ENCODE data around the gene CNIH2. TPM values are rescaled to one million over a fixed set of nuclear protein-coding genes. Genes with fewer than 3 reads are reported as not detected.

Gene CNIH2
- total and polyA plus RNA-seq, 9 of the 15 experiments (the other 6 are each of a cell fraction or from before 2014, with no cell fraction given) = 0.26 to 0.89 (median 0.40) TPM; not detected in 4

DNA sequence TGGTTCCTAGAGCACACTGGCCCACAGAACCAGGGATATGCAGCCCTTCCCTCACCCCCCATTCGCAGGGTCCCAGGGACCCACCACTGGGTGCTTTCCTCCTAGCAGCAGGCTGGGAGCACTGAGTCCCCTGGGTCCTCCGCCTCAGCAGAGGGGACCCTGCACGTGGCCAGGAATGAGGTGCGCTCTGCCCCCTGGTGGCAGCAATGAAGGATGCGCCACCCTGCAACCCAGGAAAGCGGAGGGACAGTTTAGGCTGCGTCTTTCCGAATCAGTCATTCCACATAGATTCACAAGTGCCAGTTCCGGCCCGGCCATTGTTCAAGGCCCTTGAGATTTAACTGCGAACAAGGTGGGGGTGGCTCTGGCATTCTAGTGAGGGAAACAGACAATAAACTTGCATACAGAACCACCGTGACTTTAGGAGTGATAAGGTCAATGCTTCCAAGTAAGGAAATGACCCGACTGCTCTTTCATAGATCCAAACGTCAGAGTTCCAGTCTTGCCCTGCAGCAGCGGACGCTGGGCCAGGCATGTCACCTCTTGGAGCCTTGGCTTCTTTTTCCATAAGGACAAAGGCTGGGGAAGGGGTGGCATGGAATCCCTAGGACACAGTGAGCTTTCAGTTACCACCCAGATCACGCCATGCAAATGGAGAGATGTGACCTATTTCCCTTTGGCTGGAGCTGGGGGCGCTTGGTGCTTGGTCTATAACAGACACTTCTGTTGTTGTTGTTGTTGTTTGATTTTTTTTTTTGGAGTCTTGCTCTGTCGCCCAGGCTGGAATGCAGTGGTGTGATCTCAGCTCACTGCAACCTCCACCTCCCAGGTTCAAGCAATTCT, 50.5 kb downstream of the CNIH2 start (continued):
- TF ChIP-seq, protein P1, sequence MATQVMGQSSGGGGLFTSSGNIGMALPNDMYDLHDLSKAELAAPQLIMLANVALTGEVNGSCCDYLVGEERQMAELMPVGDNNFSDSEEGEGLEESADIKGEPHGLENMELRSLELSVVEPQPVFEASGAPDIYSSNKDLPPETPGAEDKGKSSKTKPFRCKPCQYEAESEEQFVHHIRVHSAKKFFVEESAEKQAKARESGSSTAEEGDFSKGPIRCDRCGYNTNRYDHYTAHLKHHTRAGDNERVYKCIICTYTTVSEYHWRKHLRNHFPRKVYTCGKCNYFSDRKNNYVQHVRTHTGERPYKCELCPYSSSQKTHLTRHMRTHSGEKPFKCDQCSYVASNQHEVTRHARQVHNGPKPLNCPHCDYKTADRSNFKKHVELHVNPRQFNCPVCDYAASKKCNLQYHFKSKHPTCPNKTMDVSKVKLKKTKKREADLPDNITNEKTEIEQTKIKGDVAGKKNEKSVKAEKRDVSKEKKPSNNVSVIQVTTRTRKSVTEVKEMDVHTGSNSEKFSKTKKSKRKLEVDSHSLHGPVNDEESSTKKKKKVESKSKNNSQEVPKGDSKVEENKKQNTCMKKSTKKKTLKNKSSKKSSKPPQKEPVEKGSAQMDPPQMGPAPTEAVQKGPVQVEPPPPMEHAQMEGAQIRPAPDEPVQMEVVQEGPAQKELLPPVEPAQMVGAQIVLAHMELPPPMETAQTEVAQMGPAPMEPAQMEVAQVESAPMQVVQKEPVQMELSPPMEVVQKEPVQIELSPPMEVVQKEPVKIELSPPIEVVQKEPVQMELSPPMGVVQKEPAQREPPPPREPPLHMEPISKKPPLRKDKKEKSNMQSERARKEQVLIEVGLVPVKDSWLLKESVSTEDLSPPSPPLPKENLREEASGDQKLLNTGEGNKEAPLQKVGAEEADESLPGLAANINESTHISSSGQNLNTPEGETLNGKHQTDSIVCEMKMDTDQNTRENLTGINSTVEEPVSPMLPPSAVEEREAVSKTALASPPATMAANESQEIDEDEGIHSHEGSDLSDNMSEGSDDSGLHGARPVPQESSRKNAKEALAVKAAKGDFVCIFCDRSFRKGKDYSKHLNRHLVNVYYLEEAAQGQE (IDR thresholded peaks at IDR 0.05; ENCODE audit: borderline replicate concordance) = peak; percentile 91
- TF ChIP-seq, protein P1 (CRISPR knock-in tag; IDR thresholded peaks at IDR 0.05; ENCODE audit: low read depth) = peak; percentile 80; the same call in 1 of the 2 replicates
- TF ChIP-seq ZNF780A (CRISPR knock-in tag; IDR thresholded peaks at IDR 0.05) = no peak
- no peak for TF ChIP-seq TBL1XR1 (IDR thresholded peaks at IDR 0.05; ENCODE audit: low read length in 2 of 2)
- no peak for TF ChIP-seq FOXA1 (IDR thresholded peaks at IDR 0.05; ENCODE audit: borderline replicate concordance)
- no peak for TF ChIP-seq HDGF (IDR thresholded peaks at IDR 0.05)
- TF ChIP-seq MXI1 (IDR thresholded peaks at IDR 0.05; ENCODE audit: low read depth, low read length) = no peak
- no peak for TF ChIP-seq ZNF57 (CRISPR knock-in tag; IDR thresholded peaks at IDR 0.05)
- no peak for TF ChIP-seq ZFPM2 (CRISPR knock-in tag; IDR thresholded peaks at IDR 0.05)
- no peak for TF ChIP-seq HNRNPH1 (optimal IDR thresholded peaks at IDR 0.05; ENCODE audit: low read depth, low read length)
- TF ChIP-seq ZNF785 (CRISPR knock-in tag; IDR thresholded peaks at IDR 0.05) = no peak
- no peak for TF ChIP-seq ZNF3 (CRISPR knock-in tag; IDR thresholded peaks at IDR 0.05)
- TF ChIP-seq CHAMP1 (IDR thresholded peaks at IDR 0.05) = no peak
- TF ChIP-seq GATA2 (CRISPR knock-in tag; IDR thresholded peaks at IDR 0.05) = no peak
- no peak for TF ChIP-seq ADNP (tag; IDR thresholded peaks at IDR 0.05)
- no peak for TF ChIP-seq SAFB (IDR thresholded peaks at IDR 0.05; ENCODE audit: borderline replicate concordance, low read depth, low read length)

Measured in K562 (cell line).